LNCAP (cell line): Measurements from ENCODE around the gene PEMT.

Experiments
- CTCF ChIP-seq: fragments of 450-650 bp; IDR thresholded peaks from 2 replicates; pipeline ENCODE4 v1.5.1; 2017; ENCODE audit warnings: mild to moderate bottlenecking

The PEMT gene

GRCh38 chr17:17528696-17529652 is 62.5 kb downstream of the PEMT start:
- no peak for TF ChIP-seq CTCF

- no peak for TF ChIP-seq CTCF
Measured at GRCh38 chr17:17527956-17528500, 63.5 kb downstream of the PEMT start.

- TF ChIP-seq CTCF: no peak
Measured at GRCh38 chr17:17527534-17527933, 64.0 kb downstream of the PEMT start.

- TF ChIP-seq CTCF: no peak
Measured at GRCh38 chr17:17526369-17526768, 65.1 kb downstream of the PEMT start.

GRCh38 chr17:17525956-17526355 is 65.6 kb downstream of the PEMT start:
- TF ChIP-seq CTCF: no peak

GRCh38 chr17:17525311-17525710 is 66.2 kb downstream of the PEMT start:
- TF ChIP-seq CTCF: no peak

GRCh38 chr17:17523731-17524490 is 67.6 kb downstream of the PEMT start:
- TF ChIP-seq CTCF: no peak
